Central memory CD8-positive, alpha-beta T cell (primary cell): ENCODE results near the gene TRIO.
A peak's percentile ranks its signal among the peaks of the same experiment; 100 is the strongest.

Experiments used
- ATAC-seq: fragments of 150-1000 bp; cut with Tn5 transposase; replicated peaks from 2 replicates; pipeline ENCODE4 v1.10.0; 2022; ENCODE audit warnings: mild to moderate bottlenecking, moderate FRiP score, moderate number of reproducible peaks; ENCODE audit not compliant: poor library complexity, severe bottlenecking; ENCODE audit errors: extremely low read depth
- DNase-seq, 2 donors: peaks; one replicate each; pipeline ENCODE4 v3.0.0; 2021; ENCODE audit warnings: low spot score in 2 of 2
- H3K27ac Mint-ChIP-seq: one replicate; pipeline ENCODE4 v1.8.0; 2022; ENCODE audit warnings: low read depth, mild to moderate bottlenecking, moderate library complexity, mixed read lengths
- H3K27me3 Mint-ChIP-seq: one replicate; pipeline ENCODE4 v1.8.0; 2022; ENCODE audit warnings: mixed read lengths
- H3K36me3 Mint-ChIP-seq: one replicate; pipeline ENCODE4 v1.8.0; 2022; ENCODE audit warnings: mild to moderate bottlenecking, moderate library complexity, mixed read lengths; ENCODE audit not compliant: insufficient read depth
- H3K4me1 Mint-ChIP-seq: one replicate; pipeline ENCODE4 v1.8.0; 2022; ENCODE audit warnings: mixed read lengths
- H3K4me3 Mint-ChIP-seq: one replicate; pipeline ENCODE4 v1.8.0; 2022; ENCODE audit warnings: mild to moderate bottlenecking, moderate library complexity, mixed read lengths
- H3K9me3 Mint-ChIP-seq: one replicate; pipeline ENCODE4 v1.8.0; 2022; ENCODE audit warnings: mixed read lengths

Gene TRIO

GRCh38 chr5:14441641-14442040 lies 298.5 kb downstream of the TRIO start:
- Mint-ChIP-seq H3K4me1 (peaks cover 11% of the 10 kb centered on the region), H3K27me3 (peaks cover 24% of the 10 kb centered on the region), H3K4me3 (no peak overlapping the region), H3K36me3 (peaks cover 6% of the 10 kb centered on the region), H3K27ac (no peak overlapping the region), H3K9me3 (no peaks in the 10 kb centered on the region)
- ATAC-seq, result no peak
- DNase-seq, result no peak

- Mint-ChIP-seq H3K36me3 (peaks cover 6% of the 10 kb centered on the region), H3K27me3 (peaks cover 24% of the 10 kb centered on the region), H3K4me3 (no peak overlapping the region), H3K4me1 (peaks cover 11% of the 10 kb centered on the region), H3K27ac (no peak overlapping the region), H3K9me3 (no peaks in the 10 kb centered on the region)
- no peak for DNase-seq
- no peak for ATAC-seq
These were observed 299.4 kb downstream of the TRIO start for GRCh38 chr5:14442536-14442935.

- H3K4me3 Mint-ChIP-seq, result no peak overlapping the region
- H3K27ac Mint-ChIP-seq, result no peak overlapping the region
- ATAC-seq (no peak), DNase-seq (no peak)
- peaks cover 6% of the 10 kb centered on the region for H3K36me3 Mint-ChIP-seq
- H3K27me3 Mint-ChIP-seq, result peaks cover 17% of the 10 kb centered on the region
- H3K9me3 Mint-ChIP-seq, result no peaks in the 10 kb centered on the region
- H3K4me1 Mint-ChIP-seq, result peaks cover 2% of the 10 kb centered on the region
These were observed 300.5 kb downstream of the TRIO start for GRCh38 chr5:14443671-14444093.

- Mint-ChIP-seq H3K9me3 (no peaks in the 10 kb centered on the region), H3K4me3 (no peak overlapping the region), H3K36me3 (peaks cover 6% of the 10 kb centered on the region), H3K27ac (no peak overlapping the region), H3K4me1 (no peaks in the 10 kb centered on the region), H3K27me3 (peaks cover 14% of the 10 kb centered on the region)
- ATAC-seq, result no peak
- no peak for DNase-seq
These were observed 301.0 kb downstream of the TRIO start for GRCh38 chr5:14444161-14444560.

GRCh38 chr5:14445013-14445412 lies 301.9 kb downstream of the TRIO start:
- Mint-ChIP-seq H3K27ac (no peak overlapping the region), H3K4me1 (peaks cover 7% of the 10 kb centered on the region), H3K9me3 (no peaks in the 10 kb centered on the region), H3K27me3 (peaks cover 14% of the 10 kb centered on the region), H3K36me3 (peaks cover 6% of the 10 kb centered on the region), H3K4me3 (no peak overlapping the region)
- DNase-seq (no peak), ATAC-seq (no peak)

- no peak for DNase-seq
- Mint-ChIP-seq H3K27ac (no peak overlapping the region), H3K4me3 (no peak overlapping the region), H3K27me3 (peaks cover 14% of the 10 kb centered on the region), H3K4me1 (peaks cover 10% of the 10 kb centered on the region), H3K36me3 (peaks cover 6% of the 10 kb centered on the region), H3K9me3 (no peaks in the 10 kb centered on the region)
- no peak for ATAC-seq
These were observed 302.6 kb downstream of the TRIO start for GRCh38 chr5:14445576-14446290.

GRCh38 chr5:14447958-14448911 lies 305.1 kb downstream of the TRIO start:
- Mint-ChIP-seq H3K4me3 (no peak overlapping the region), H3K4me1 (peaks cover 10% of the 10 kb centered on the region), H3K27me3 (no peaks in the 10 kb centered on the region), H3K36me3 (no peaks in the 10 kb centered on the region), H3K27ac (peak overlapping the region; percentile 13), H3K9me3 (no peaks in the 10 kb centered on the region)
- no peak for DNase-seq
- no peak for ATAC-seq

- no peak for DNase-seq
- ATAC-seq, result no peak
- H3K36me3 Mint-ChIP-seq, result no peaks in the 10 kb centered on the region
- H3K4me3 Mint-ChIP-seq, result no peak overlapping the region
- H3K9me3 Mint-ChIP-seq, result no peaks in the 10 kb centered on the region
- peak overlapping the region; percentile 22 for H3K27ac Mint-ChIP-seq
- H3K27me3 Mint-ChIP-seq, result no peaks in the 10 kb centered on the region
- peaks cover 10% of the 10 kb centered on the region for H3K4me1 Mint-ChIP-seq
These were observed 306.0 kb downstream of the TRIO start for GRCh38 chr5:14449052-14449661.

GRCh38 chr5:14450018-14450524 lies 306.9 kb downstream of the TRIO start:
- Mint-ChIP-seq H3K27ac (peak overlapping the region; percentile 22), H3K4me3 (no peak overlapping the region), H3K27me3 (no peaks in the 10 kb centered on the region), H3K9me3 (no peaks in the 10 kb centered on the region), H3K36me3 (peaks cover 1% of the 10 kb centered on the region), H3K4me1 (peaks cover 10% of the 10 kb centered on the region)
- DNase-seq, result no peak
- ATAC-seq, result no peak

GRCh38 chr5:14450742-14451141 lies 307.6 kb downstream of the TRIO start:
- H3K27ac Mint-ChIP-seq, result no peak overlapping the region
- peaks cover 1% of the 10 kb centered on the region for H3K36me3 Mint-ChIP-seq

GRCh38 chr5:14451871-14452270 lies 308.7 kb downstream of the TRIO start:
- no peak for ATAC-seq
- Mint-ChIP-seq H3K27me3 (no peaks in the 10 kb centered on the region), H3K36me3 (peaks cover 1% of the 10 kb centered on the region), H3K27ac (no peak overlapping the region), H3K9me3 (no peaks in the 10 kb centered on the region), H3K4me1 (peaks cover 10% of the 10 kb centered on the region), H3K4me3 (no peak overlapping the region)
- no peak for DNase-seq

More at GRCh38 chr5:14450742-14451141, 307.6 kb downstream of the TRIO start:
- Mint-ChIP-seq H3K4me3 (no peak overlapping the region), H3K9me3 (no peaks in the 10 kb centered on the region), H3K4me1 (peaks cover 10% of the 10 kb centered on the region), H3K27me3 (no peaks in the 10 kb centered on the region)
- DNase-seq (no peak), ATAC-seq (no peak)

GRCh38 chr5:14452685-14453454 lies 309.7 kb downstream of the TRIO start:
- DNase-seq (no peak), ATAC-seq (no peak)
- peaks cover 10% of the 10 kb centered on the region for H3K4me1 Mint-ChIP-seq
- no peak overlapping the region for H3K27ac Mint-ChIP-seq
- no peak overlapping the region for H3K4me3 Mint-ChIP-seq
- no peaks in the 10 kb centered on the region for H3K27me3 Mint-ChIP-seq
- H3K9me3 Mint-ChIP-seq, result no peaks in the 10 kb centered on the region
- peaks cover 1% of the 10 kb centered on the region for H3K36me3 Mint-ChIP-seq
